Measurements from ENCODE around the gene NELL1.

GRCh38 chr11:20824773-20825172 lies 155.4 kb downstream of the NELL1 start:
- TF ChIP-seq CTCF (IDR thresholded peaks at IDR 0.05; ENCODE audit: poor library complexity) (no peak), EZH2 (IDR thresholded peaks at IDR 0.05; ENCODE audit: borderline replicate concordance) (no peak)

All from hepatocyte (in vitro differentiated cells).